Hepatocyte (in vitro differentiated cells): ENCODE results near the gene NUMB.

ENCODE experiments used
- CTCF ChIP-seq: fragments of 200-600 bp; sonication (generic); IDR thresholded peaks from 2 replicates; pipeline ENCODE4 v1.5.1; 2016; ENCODE audit warnings: antibody characterized with exemption, mild to moderate bottlenecking; ENCODE audit not compliant: poor library complexity
- EZH2 ChIP-seq: fragments of 200-600 bp; sonication (generic); IDR thresholded peaks from 2 replicates; pipeline ENCODE4 v1.6.1; 2016; ENCODE audit warnings: antibody characterized with exemption, mild to moderate bottlenecking, borderline replicate concordance
- EZH2phosphoT487 ChIP-seq: fragments of 200-600 bp; sonication (generic); IDR thresholded peaks from one replicate; pipeline ENCODE4 v1.6.1; 2018; ENCODE audit warnings: antibody characterized with exemption, mild to moderate bottlenecking, low read depth, moderate library complexity; ENCODE audit not compliant: unreplicated experiment, severe bottlenecking

GRCh38 chr14:73249564-73250316 is 208.6 kb downstream of the NUMB start:
- TF ChIP-seq CTCF: no peak
- no peak for TF ChIP-seq EZH2
- TF ChIP-seq EZH2phosphoT487: no peak
